HG03520 (cell line): Measurements from ENCODE around the gene LRRC51.
"Not testable (repeated sequence)": the region's sequence is repeated elsewhere in the genome, so short reads cannot be mapped to it uniquely, and the experiment has no call there.

ENCODE experiments used
- ATAC-seq: cut with Tn5 transposase; IDR thresholded peaks from one replicate; pipeline ENCODE4 v1.9.1; 2021; ENCODE audit warnings: mild to moderate bottlenecking, moderate library complexity; ENCODE audit not compliant: unreplicated experiment

The LRRC51 gene

DNA sequence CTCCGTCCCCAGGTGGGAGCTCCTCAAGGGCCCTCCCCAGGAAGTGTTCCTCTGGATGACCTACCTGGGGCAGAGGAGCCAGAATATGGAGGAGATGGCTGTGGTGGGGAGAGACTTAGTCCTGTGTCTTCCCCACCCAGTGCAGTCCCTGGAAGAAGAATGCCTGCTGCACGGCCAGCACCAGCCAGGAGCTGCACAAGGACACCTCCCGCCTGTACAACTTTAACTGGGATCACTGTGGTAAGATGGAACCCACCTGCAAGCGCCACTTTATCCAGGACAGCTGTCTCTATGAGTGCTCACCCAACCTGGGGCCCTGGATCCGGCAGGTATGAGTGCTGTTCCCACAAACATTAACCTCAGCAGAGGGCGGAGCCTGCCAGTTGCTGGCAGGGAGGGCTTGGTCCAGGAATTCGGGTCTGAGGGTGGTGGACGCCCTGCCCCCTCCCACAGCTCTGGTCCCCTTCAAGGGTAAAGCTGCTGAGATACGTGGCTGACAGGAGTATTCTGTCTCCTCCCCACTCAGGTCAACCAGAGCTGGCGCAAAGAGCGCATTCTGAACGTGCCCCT lies 58.3 kb downstream of the LRRC51 start:
- ATAC-seq = no peak

- no peak for ATAC-seq
These were observed 58.9 kb downstream of the LRRC51 start for GRCh38 chr11:72139500-72139899.

- no peak for ATAC-seq
These were observed 60.0 kb downstream of the LRRC51 start for GRCh38 chr11:72140661-72141060.

- no peak for ATAC-seq
These were observed 60.4 kb downstream of the LRRC51 start for GRCh38 chr11:72141066-72141465.

DNA sequence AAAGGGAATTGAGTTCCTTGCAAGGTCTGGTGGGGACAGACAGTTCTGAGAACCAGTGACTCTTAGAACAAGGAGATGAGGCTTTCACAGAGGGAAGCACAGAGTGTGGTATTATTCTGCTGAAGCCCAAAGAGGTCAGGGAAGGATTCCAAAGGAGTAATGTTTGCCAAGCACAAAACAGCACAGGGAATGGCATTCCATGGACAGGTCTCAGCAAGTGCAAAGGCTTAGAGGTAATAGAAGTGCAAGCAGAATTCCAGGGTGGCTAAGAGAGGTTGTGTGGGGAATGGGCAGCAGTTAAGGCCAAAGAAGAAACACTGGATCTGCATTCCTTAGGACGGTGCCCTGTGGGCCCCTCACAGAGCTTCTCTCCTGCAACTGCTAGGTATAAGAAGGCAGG lies 61.4 kb downstream of the LRRC51 start:
- ATAC-seq = not testable (repeated sequence)

DNA sequence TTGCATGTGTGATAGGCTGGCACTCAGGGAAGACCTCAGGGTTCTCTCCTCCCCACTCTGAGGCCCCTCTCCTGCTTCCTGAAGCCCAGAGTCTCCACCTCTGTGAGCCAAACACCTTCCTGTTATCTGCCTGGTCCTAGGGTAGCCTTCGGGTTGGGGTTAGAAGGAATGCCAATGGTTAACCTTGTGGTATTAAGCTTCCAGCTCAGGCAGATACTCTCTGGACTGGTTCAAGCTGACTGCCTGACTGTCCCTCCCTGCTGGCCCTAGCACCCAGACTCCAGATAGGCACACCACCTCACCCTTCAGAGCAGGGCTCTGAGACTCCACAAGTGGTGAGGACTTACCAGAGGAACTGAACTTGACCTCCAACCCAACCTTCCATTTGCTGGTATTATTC lies 61.9 kb downstream of the LRRC51 start:
- ATAC-seq = not testable (repeated sequence)

- no peak for ATAC-seq
These were observed 64.3 kb downstream of the LRRC51 start for GRCh38 chr11:72144807-72145565.
